MM.1S (cell line): ENCODE results near the gene TTLL11.

ENCODE experiments used
- DNase-seq: peaks from one replicate; pipeline ENCODE4 v3.0.0-alpha.2; 2015
- H2AFZ ChIP-seq: fragments of 300-600 bp; sonication (generic); 2 replicates; pipeline ENCODE4 v1.6.0; 2016; ENCODE audit warnings: antibody characterized with exemption, low read length
- H3F3A ChIP-seq: fragments of 300-600 bp; sonication (generic); 2 replicates; pipeline ENCODE4 v1.6.1; 2016; ENCODE audit warnings: mild to moderate bottlenecking, antibody characterized with exemption, low read length, moderate library complexity, mixed read lengths; ENCODE audit not compliant: insufficient read depth
- H3K27ac ChIP-seq: fragments of 300-600 bp; sonication (generic); 2 replicates; pipeline ENCODE4 v1.5.1; 2016; ENCODE audit warnings: mild to moderate bottlenecking, low read length
- H3K27me3 ChIP-seq: fragments of 300-600 bp; sonication (generic); replicated peaks from 2 replicates; pipeline ENCODE4 v1.6.0; 2016; ENCODE audit warnings: low read length; ENCODE audit not compliant: insufficient read depth
- H3K36me3 ChIP-seq: fragments of 300-600 bp; sonication (generic); replicated peaks from 2 replicates; pipeline ENCODE4 v1.6.1; 2016; ENCODE audit warnings: mild to moderate bottlenecking, low read length, mixed read lengths; ENCODE audit not compliant: insufficient read depth
- H3K4me1 ChIP-seq: fragments of 300-600 bp; sonication (generic); 2 replicates; pipeline ENCODE4 v1.6.1; 2016; ENCODE audit warnings: low read length, mixed read lengths
- H3K4me2 ChIP-seq: fragments of 300-600 bp; sonication (generic); 2 replicates; pipeline ENCODE4 v1.6.0; 2016; ENCODE audit warnings: low read depth, low read length
- H3K4me3 ChIP-seq: fragments of 300-600 bp; sonication (generic); 2 replicates; pipeline ENCODE4 v1.5.1; 2016; ENCODE audit warnings: low read length, mixed read lengths
- H3K79me2 ChIP-seq: fragments of 300-600 bp; sonication (generic); 2 replicates; pipeline ENCODE4 v1.6.1; 2016; ENCODE audit warnings: mixed run types, low read length, mixed read lengths
- H3K9ac ChIP-seq: fragments of 300-600 bp; sonication (generic); 2 replicates; pipeline ENCODE4 v1.6.1; 2016; ENCODE audit warnings: low read length, mixed read lengths
- H3K9me2 ChIP-seq: fragments of 300-600 bp; sonication (generic); replicated peaks from 2 replicates; pipeline ENCODE4 v1.6.1; 2016; ENCODE audit warnings: mild to moderate bottlenecking, low read length, mixed read lengths; ENCODE audit not compliant: insufficient read depth
- H3K9me3 ChIP-seq: fragments of 300-600 bp; sonication (generic); replicated peaks from 2 replicates; pipeline ENCODE4 v1.6.1; 2016; ENCODE audit warnings: mild to moderate bottlenecking, low read length, mixed read lengths; ENCODE audit not compliant: insufficient read depth
- H4K20me1 ChIP-seq: fragments of 300-600 bp; sonication (generic); 2 replicates; pipeline ENCODE4 v1.6.1; 2016; ENCODE audit warnings: mild to moderate bottlenecking, low read length, moderate library complexity, mixed read lengths; ENCODE audit not compliant: insufficient read depth
- CTCF ChIP-seq: fragments of 300-600 bp; sonication (generic); IDR thresholded peaks from 2 replicates; pipeline ENCODE4 v1.5.1; 2016; ENCODE audit warnings: antibody characterized with exemption, low read length, mixed read lengths
- EZH2 ChIP-seq: fragments of 300-600 bp; sonication (generic); optimal IDR thresholded peaks from 2 replicates; pipeline ENCODE3; 2017; ENCODE audit warnings: low read depth, mild to moderate bottlenecking, antibody characterized with exemption, low read length, mixed read lengths
- EZH2phosphoT487 ChIP-seq: fragments of 300-600 bp; sonication (generic); IDR thresholded peaks from 2 replicates; pipeline ENCODE4 v1.6.1; 2018; ENCODE audit warnings: antibody characterized with exemption, low read length

TTLL11 gene

DNA sequence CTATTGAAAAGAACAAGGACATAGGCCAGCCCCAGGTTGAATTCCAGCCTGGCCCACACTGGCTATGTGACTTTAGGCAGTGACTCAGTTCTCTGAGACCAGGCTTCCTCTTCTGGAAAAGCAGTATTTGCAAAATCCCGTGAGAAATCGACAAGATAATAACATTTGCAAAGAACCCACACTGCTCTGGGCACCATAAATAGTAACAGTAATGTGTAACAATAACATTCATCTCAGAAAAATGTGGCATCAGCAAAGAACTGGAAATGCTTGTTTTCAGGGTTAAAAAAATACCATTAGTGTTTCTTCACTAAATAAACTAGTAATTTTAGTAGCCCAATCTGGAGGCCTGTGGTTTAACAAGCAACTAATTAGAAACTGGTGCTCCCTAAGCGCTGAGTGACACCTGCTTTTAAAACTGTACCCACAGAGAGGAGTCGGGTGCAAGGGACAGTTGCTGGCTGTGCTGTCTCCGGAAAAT is 148.4 kb downstream of the TTLL11 start:
- Histone ChIP-seq H2AFZ (no peak overlapping the region), H3K9me2 (no peaks in the 10 kb centered on the region), H4K20me1 (no peaks in the 10 kb centered on the region), H3K36me3 (no peaks in the 10 kb centered on the region), H3K27me3 (no peaks in the 10 kb centered on the region), H3K79me2 (no peaks in the 10 kb centered on the region), H3K4me3 (no peak overlapping the region), H3K27ac (no peak overlapping the region), H3K4me1 (no peaks in the 10 kb centered on the region), H3K4me2 (no peak overlapping the region), H3K9ac (no peak overlapping the region), H3F3A (no peaks in the 10 kb centered on the region), H3K9me3 (no peaks in the 10 kb centered on the region)
- TF ChIP-seq EZH2, result no peak
- no peak for TF ChIP-seq EZH2phosphoT487
- TF ChIP-seq CTCF, result no peak
- DNase-seq, result no peak

DNA sequence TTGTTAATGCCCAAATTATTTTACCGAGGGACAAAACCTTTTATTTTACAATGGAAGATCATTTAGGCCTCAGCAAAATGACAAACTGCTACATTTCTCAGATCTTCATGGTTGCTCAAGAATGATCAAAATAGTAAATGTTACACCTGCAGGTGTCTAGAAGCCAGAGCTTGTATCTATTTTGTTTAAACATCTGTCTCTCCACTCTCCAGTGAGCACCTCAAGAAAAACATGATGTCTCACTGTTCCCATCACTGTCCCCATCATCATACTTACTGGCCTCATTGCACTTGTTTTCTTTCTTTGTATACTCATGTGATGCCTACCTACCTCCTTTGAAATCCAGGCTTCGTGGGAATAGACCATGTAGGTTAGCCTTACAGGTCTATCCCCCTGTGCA is 149.6 kb downstream of the TTLL11 start:
- H3K4me2 ChIP-seq, result no peak overlapping the region

GRCh38 chr9:121942866-121943382 is 150.2 kb downstream of the TTLL11 start:
- Histone ChIP-seq H3K4me3 (no peak overlapping the region), H4K20me1 (no peaks in the 10 kb centered on the region), H3K9me2 (no peaks in the 10 kb centered on the region), H3K4me2 (no peak overlapping the region), H3K27me3 (no peaks in the 10 kb centered on the region), H3K36me3 (no peaks in the 10 kb centered on the region), H3K4me1 (no peaks in the 10 kb centered on the region), H3K79me2 (no peaks in the 10 kb centered on the region), H3K9me3 (no peaks in the 10 kb centered on the region), H3K27ac (no peak overlapping the region), H3F3A (no peaks in the 10 kb centered on the region), H2AFZ (no peak overlapping the region), H3K9ac (no peak overlapping the region)
- no peak for DNase-seq
- TF ChIP-seq EZH2phosphoT487, result no peak
- TF ChIP-seq CTCF, result no peak
- no peak for TF ChIP-seq EZH2

More for the DNA sequence above, 149.6 kb downstream of the TTLL11 start:
- no peaks in the 10 kb centered on the region for H3K79me2 ChIP-seq
- H3K9me2 ChIP-seq, result no peaks in the 10 kb centered on the region
- H3K36me3 ChIP-seq, result no peaks in the 10 kb centered on the region
- H2AFZ ChIP-seq, result no peak overlapping the region
- H3K9me3 ChIP-seq, result no peaks in the 10 kb centered on the region
- TF ChIP-seq EZH2 (no peak), CTCF (no peak), EZH2phosphoT487 (no peak)
- no peak overlapping the region for H3K4me3 ChIP-seq
- no peak overlapping the region for H3K9ac ChIP-seq
- DNase-seq, result no peak
- H3K4me1 ChIP-seq, result no peaks in the 10 kb centered on the region
- no peaks in the 10 kb centered on the region for H3K27me3 ChIP-seq
- no peak overlapping the region for H3K27ac ChIP-seq
- H4K20me1 ChIP-seq, result no peaks in the 10 kb centered on the region
- no peaks in the 10 kb centered on the region for H3F3A ChIP-seq
